HG03097 (cell line): Measurements from ENCODE around the gene NPHP4.

Source experiments
- ATAC-seq: cut with Tn5 transposase; IDR thresholded peaks from one replicate; pipeline ENCODE4 v1.9.1; 2021; ENCODE audit not compliant: unreplicated experiment, low FRiP score

The NPHP4 gene

DNA sequence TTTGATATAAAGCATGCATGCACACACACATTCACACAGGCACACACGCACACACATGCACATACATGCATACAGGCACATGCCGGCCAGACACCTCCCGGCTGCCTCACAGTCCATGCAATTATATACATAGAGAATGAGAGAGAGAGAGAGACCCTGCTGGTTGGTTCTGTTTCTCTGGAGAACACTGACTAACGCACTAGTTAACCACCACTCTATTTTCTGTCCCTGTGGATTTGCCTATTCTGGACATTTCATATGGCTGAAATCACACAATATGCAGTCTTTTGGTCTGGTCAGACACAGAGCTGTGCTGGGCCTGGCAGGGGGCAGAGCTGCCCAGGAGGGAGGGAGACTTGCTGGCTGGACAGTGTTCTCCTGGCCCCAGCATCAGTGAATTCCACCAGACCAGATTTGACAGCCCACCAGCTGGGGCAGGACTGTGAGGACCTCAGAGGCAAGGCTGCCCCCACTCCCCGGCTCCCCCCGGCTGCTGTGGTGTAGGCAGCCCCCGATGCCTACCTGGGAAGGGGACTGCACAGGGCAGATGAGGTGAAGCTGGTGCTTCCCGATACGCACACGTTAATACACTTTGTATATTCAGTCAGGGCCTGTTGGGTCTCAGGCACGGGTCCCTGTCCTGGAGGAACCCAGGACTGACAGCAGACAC lies 152.2 kb downstream of the NPHP4 start:
- ATAC-seq, result no peak

DNA sequence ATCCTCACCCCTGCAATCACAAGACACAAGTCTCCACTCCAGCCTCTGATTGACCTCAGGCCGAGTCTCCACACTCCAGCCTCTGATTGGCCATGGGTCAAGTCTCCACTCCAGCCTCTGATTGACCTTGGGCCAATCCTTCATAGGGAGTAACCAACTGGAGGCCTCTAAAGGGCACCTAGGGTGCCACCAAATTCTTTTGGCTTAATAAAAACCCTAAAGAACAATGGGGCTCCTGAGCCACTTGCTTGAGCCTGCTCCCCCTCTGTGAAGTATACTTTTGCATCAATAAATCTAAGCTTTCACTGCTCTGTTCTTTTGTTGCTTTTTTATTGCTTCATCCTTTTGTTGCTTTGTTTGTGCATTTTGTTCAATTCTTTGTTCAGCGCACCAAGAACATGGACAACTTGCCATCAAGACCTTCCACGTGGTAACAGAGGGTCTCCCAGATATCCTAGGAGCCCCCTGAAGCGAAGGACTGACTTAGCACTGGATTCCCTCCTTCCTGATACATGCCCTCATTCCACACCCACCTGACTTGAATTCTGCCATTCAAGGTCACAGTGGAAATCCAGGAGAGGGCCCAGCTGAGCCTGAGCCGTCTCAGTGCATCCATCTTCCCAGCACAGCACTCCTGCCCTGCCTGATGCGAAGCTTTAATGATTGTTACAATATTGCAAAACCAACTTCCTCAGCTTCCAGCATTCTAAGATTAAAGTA lies 152.9 kb downstream of the NPHP4 start:
- no peak for ATAC-seq

DNA sequence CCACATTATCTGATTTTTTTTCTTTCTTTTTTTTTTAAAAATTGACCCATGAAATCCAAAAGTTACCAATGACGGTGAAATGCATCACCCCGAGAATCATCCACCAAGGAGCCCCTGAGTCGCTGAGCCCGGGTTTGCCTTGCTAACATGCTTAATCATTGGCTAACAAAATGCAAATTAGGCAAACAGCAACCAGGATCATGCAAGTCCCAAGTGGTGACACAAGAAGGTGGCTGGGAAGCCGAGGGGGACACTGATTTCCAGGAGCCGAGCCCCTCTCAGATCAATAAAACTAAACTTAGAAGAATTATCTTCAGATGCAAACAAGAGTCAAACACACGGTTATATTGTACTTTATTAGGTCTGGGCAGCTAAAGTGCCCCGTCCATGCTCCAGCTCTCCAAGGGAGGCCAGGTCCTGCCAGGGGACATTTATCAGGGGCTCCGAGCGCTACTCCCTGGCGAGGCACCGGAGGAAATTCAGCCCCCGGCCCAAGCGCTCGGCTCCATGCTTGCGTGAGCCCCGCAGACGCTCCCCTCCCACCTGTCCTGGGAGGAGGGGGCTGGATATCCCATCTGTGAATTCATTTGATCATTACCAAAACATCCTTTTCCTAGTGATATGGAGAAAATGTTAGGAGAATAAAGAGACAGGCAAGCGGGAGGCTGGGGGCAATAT lies 154.1 kb downstream of the NPHP4 start:
- ATAC-seq, result no peak

DNA sequence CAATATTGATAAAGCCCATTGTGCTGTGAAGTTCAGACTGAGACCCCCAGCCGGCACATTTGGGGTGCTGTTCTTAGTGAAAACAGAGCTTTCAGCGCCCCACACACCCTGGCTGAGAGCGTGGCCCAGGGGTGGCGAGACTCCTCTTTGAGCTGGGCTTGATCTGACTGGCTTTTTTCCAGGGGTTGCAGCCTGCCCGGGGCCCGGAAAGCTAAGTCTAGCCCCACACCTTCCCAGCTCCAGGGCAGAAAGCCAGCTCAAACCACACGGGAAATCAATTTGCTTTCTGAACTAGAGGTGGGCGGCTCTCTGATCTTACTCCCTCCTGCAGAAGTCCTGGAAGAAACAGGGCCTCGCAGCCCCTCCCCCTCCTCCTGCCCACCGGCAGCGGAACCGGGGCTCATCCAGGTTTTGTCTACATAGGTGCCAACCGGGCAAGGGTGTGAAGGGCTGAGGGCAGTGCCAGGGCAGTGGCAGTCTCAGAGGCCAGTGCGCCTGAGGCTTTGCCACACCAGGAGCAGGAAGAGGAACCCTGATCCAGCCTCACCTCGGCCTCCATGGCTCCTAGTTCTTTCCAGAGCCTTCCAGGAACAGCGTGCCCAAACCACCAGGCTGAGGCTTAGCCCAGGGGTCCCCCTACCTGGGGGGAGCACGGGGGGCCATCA lies 155.3 kb downstream of the NPHP4 start:
- no peak for ATAC-seq

DNA sequence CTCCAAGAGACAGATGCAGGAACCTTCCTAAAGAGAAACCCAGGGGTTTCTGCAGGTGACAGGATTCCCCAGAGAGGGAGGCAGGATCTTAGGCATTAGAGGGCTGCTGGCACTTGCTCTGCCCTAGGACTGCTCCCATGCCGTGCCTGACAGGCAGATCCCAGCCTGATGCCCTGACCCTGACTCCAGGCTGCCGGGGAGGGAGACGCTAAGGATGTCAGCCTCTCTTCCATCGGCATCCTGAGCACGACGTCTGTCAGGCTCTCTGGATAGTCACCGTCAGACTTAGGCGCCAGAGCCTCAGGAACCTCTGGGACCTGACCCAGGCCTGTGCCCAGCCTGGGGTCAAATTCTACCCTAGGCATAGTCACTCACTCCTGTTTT lies 157.1 kb downstream of the NPHP4 start:
- no peak for ATAC-seq

DNA sequence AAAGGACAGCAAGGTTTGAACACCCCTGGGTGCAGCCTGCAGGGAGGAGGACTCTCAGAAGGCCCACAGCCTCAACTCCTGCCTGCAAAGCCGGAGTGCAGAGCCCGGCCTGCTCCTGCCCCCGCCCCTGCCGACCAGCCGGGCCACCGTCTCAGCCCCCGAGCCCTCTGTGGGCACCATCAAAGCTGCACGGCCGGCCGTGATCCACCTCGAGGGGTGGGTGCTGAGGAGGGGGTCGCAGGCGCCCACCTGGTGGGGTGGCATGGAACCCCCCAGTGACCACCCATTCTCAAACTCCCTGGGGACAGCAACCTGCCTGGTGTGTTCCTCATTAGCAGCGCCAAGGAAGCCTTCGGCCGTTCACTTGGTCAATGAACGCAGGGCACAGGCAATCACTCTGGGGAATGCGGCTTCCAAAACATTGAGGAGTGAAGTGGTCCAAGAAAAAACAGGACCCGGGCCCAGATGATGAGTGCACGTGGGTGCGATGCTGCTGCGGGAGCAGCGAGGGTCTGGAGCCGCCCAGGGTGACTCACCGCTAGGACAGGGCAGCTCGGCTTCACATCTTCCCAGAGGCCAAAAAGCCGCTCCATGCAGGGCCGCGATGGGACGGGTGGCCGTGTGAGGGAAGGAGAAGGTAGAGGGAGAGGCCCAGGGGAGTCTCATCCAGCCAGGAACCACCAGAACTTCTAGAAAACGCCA lies 157.6 kb downstream of the NPHP4 start:
- no peak for ATAC-seq

DNA sequence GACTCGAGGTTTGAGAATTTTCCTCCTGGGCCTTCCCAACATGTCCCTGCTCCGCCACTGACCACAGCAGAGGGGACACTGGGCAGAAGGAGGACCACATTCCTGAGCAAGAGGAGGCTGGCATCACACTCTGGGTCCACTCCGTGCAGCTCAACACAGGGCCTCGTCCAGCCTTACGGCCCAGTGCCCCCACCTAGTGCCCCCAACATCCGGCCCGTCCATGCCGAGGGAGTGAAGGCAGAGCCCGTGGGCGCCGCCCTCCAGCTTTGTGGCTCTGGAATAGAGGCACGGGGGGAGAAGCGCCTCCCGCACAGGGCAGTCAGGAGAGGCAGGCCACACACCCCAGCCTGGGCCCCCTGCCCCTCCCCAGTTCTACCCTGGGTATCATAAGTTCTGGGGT lies 158.3 kb downstream of the NPHP4 start:
- ATAC-seq, result no peak

DNA sequence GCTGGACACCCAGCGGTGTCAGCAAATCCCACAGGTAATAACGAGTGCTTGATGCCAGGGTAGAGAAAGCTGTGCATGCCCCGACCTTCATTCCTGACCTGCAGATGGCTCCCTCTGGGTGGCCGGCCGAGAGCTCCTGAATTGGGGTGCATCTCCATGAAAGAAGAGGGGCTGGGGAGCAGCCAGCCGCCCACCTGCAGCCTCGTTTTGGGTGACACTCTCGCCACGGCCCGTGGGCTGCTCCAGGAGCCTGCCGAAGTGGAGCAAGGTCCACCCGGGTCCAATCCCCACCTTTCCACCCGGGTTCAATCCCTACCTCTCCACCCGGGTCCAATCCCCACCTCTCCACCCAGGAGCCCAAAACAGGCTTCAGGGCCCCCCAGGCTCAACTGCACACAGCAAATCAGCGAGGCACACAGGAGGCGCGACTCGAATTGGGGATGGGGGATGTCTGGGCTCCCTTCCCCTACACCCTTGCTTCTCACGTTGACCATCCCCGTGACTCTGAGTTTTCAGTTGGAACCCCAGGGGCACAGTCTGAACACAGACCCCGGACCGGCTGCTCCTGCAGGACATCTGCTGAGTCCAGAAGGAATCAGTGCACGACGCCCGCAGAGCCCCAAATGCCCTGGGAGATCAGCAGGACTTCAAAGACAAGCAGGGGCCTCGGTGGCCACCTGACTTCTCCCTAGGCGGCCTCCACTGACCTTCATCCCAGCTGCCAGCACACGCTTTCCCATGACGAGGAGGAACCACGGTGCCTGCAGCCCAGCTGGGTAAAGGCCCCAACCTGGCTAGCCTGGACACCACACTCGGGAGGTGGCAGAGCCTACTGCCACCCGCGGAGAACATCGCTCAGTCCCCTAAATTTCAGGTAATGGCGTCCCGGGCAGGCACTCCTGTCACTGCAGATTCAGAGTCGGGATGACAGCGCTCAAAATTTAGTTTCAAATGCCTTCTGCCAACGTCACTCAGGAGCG lies 159.0 kb downstream of the NPHP4 start:
- ATAC-seq, result no peak

DNA sequence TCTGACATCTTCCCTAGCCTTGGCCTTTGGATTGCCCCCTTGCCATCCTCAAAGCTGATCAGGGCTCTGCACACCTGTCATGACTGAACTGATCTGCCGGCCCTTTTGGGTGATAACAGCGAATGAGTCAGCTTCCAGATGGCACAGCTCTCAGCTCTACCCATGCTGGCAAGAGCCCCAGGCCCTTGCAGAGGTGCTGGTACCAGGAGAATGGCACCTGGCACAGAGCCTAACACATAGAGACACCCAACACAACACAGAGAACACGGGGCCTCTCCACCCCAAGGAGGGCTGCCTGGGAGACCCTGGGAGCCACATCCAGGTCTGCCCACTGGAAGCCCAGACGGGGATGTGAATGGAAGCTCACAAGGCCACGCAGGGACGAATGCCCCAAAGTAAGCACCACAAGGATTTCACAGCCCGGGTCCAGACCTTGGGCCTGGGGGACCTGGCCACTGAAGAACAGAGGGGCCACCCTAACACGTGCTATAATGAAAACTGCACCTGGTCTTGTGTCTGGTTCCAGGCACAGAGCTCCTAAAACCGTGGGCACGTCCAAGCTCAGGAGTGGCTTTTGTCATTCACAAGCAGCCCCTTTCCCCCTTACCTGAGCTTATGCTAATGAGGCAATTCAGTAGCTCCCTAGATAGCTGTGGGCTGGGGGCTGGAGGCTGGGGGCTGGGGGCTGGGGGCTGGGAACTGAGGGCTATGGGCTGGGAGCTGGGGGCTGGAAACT lies 160.5 kb downstream of the NPHP4 start:
- no peak for ATAC-seq

DNA sequence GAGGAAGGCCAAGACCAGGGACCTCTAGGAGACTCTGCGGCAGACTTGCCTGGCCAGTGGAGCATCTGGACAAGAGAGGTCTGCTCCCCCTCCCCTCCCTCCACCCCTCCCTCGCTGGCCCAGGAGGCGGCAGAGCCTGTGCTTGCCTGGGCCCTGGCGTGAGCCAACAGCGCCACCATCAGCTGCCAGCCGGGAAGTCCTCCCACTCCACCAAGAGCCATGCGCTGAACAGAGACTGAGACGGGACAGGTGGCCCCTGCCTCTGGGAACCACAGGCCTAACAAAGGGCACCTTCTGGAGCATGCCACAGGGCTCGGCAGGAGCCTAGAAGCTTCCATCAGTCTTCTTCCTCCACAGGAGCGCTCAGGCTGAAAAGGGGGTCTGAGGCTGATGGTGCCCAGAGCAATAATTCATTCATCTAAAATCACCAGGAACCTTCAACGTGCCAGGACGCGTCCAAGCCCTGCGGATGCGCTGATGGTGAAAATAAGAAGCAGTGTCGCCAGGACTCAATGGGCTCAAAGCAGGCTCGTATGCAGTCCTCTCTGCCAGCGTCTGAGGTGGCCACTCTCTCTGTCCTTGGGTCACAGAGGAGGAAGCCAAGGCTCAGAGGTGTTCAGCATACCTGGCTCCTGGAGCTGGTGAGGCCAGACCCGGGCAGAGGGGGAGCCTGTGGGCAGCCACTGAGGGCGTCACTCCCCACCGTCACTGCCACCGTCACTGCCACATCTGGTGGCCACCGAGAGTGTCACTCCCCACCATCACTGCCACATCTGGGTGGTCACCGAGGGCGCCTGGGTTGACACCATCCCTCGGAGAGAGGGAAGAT lies 161.2 kb downstream of the NPHP4 start:
- ATAC-seq, result no peak

DNA sequence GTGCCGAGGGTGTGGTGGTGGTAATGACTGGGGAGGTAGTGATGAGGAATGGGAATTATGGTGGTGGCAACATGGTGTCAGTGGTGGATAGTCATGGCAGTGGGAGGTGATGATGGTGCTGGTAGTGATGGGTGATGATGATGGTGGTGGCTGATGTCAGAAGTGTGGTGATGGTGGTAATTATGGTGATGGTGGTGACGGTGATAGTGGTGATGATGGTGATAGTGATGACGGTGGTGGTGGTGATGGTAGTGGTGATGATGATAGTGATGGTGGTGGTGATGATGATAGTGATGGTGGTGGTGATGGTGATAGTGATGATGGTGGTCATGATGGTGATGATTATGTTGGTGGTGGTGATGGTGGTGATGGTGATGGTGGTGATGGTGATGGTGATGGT lies 162.8 kb downstream of the NPHP4 start:
- no peak for ATAC-seq

DNA sequence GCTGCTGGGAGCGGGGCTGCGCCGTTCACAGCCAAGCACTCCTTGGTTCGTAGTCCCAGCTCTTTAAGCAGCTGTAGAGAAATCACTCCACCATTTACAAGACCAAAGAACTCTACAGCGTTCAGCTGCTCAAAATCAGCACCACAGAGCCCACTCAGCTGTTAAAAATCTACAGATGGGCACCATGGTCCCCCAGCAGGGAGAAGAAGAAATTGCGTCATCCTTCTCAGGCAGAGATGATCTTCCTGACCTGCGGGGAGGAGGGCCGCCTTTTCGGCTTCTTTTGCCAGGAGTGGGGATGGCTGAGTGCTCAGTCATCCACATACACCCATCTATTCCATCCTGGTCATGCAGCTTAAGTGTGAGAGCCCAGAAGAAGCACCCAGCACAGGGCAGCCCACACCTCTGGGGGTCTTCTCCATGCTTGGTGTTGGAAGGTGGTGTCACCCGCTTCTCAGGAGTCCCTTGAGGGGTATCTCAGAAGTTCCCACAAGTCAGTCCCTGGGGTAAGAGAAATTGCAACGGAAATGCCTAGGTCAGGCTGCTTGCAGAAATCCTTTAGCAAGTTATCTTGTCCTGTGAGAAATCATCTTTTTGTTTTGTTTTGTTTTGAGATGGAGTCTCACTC lies 163.8 kb downstream of the NPHP4 start:
- no peak for ATAC-seq

DNA sequence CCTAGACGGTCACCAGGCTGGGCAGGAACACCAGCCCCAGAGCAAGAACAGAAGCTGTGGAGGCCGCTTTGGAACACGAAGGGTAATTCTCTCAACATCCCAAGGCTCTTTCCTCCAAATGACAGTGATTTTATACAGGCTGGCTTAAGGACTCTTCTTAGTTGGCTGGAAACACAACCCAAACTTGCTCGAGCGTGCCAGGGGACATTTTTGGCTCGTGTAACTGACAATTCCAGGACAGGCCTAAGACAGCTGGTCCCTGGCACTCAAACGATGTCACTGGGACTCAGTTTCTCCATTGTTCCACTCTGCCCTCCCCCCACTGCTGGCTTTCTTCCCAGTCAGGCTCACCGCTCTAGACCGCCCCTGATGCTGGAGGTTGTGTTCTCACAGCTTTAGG lies 164.7 kb downstream of the NPHP4 start:
- no peak for ATAC-seq

DNA sequence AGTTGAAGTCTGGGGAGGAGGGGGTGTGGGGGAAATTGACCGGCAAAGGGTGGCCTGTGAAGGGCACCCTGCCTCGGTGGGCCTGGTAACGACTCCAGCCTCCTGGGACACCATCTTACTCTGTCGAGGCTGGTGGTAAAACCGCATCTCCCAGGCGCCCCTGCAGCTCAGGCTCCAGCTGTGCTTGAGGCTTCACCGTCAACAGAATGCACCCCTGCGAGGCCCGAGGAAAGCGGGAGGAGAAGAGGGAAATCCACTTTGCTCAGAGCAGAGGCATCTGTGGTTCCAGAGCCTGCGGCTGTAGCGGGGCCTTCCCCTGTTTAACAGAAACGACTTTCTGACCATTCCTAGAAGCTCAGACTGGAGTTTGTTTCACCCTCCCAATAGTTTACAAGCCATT lies 165.6 kb downstream of the NPHP4 start:
- no peak for ATAC-seq

DNA sequence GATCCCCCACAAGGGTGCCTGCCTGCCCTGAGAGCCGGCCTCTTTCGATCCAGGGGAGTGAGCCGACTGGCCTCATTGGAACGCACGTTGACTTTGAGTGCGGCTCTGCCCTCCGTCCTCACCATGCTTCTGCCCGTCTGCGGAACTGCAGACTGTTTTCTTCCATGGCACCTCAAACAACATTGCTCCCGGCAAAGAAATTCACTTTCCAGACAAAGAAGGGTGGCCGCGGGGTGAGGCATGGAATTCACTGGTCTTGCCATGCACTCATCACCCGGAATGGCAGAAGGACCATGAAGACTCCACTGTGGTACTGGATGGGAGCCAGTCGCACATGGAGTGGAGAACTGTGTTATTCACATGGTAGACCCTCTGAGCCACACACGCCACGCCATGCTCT lies 169.5 kb downstream of the NPHP4 start:
- ATAC-seq, result no peak

DNA sequence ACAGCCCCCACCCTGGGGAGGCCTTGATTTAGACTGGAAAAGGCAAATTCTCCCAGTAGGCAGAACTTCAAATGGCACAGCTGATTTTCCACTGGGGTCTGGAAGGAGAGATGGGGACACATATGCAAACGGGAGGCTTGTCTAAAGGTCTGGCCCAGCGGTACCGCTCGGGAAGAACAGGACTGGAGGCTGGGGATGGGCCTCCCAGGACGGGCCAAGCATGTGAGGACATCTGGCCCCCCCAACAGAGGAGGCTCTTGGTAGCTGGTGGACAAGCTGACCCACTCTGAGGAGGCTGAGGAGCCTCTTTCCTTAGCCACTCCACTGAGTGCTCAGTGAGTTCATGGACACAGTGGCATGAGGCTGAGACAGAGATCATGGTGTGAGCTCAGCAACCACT lies 170.0 kb downstream of the NPHP4 start:
- ATAC-seq, result no peak

DNA sequence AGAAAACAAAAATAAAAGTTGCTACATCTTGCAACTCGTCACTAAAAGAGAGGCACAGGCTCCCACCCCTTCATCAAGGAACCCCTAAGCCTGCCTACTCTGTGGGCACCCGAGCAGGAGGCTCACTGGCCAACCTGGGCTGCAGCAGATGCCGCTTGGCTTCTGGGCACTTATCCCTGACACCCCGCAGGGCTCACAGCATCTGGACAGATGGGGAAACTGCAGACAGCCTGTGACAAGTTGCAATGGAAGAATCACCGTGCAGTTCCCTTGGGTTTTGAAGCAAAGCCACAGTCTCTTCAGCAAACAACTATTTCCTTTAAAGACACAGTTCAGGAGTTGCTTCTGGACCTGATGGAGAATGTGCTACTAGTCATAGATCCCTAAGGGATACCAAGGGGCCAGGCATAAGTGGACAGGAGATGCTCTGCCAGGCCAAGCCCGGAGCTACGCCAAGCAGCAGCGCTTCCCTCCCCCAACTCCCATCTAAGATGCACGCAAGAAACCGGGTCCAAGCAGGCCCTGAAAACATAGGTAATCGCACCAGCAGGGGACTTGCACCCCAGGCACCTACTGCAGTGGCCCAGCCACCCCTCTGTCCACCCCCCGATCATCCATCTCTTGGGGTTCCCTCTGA lies 170.6 kb downstream of the NPHP4 start:
- no peak for ATAC-seq
